HuH-7.5 (cell line): Measurements from ENCODE around the gene BORA.
"Not testable (repeated sequence)": the region's sequence is repeated elsewhere in the genome, so short reads cannot be mapped to it uniquely, and the experiment has no call there.

Source experiments
- DNase-seq: peaks from one replicate; pipeline ENCODE4 v3.0.0; 2011; ENCODE audit warnings: low spot score

The BORA gene

GRCh38 chr13:72727417-72728289 is at the start of gene BORA, which contains the start of gene MZT1:
BORA (plus strand) TSS chr13:72727923; CDS start chr13:72728941, 1,018 bp downstream.
MZT1 (minus strand) TSS chr13:72727629; CDS start chr13:72727602, 27 bp downstream.
- DNase-seq, result peak; percentile 75

GRCh38 chr13:72678312-72678711 is 49.4 kb upstream of the BORA start:
- DNase-seq, result no peak

- DNase-seq, result no peak
These were observed 47.4 kb upstream of the BORA start for GRCh38 chr13:72680353-72680752.

GRCh38 chr13:72686766-72687165 is 41.0 kb upstream of the BORA start:
- DNase-seq, result no peak

GRCh38 chr13:72689181-72689696 is 38.5 kb upstream of the BORA start:
- no peak for DNase-seq

- DNase-seq, result no peak
These were observed 34.7 kb upstream of the BORA start for GRCh38 chr13:72692884-72693514.

GRCh38 chr13:72693832-72694231 is 33.9 kb upstream of the BORA start:
- no peak for DNase-seq

GRCh38 chr13:72694314-72694713 is 33.4 kb upstream of the BORA start:
- no peak for DNase-seq

- no peak for DNase-seq
These were observed 31.1 kb upstream of the BORA start for GRCh38 chr13:72696579-72696978.

- DNase-seq, result no peak
These were observed 29.6 kb upstream of the BORA start for GRCh38 chr13:72698164-72698563.

- no peak for DNase-seq
These were observed 27.2 kb upstream of the BORA start for GRCh38 chr13:72700509-72700908.

GRCh38 chr13:72716776-72717175 is 10.9 kb upstream of the BORA start:
- DNase-seq, result no peak

- not testable (repeated sequence) for DNase-seq
These were observed 1.5 kb upstream of the BORA start for GRCh38 chr13:72726185-72726584.

GRCh38 chr13:72726726-72727416 is 852 bp upstream of the BORA start:
- DNase-seq, result peak; percentile 34

- DNase-seq, result no peak
These were observed 525 bp downstream of the BORA start for GRCh38 chr13:72728290-72728605.

- no peak for DNase-seq
These were observed 9.3 kb downstream of the BORA start for GRCh38 chr13:72737033-72737432.

GRCh38 chr13:72740015-72740414 is 12.3 kb downstream of the BORA start:
- DNase-seq, result no peak

GRCh38 chr13:72745260-72745659 is 17.5 kb downstream of the BORA start:
- no peak for DNase-seq

GRCh38 chr13:72751220-72751619 is 23.5 kb downstream of the BORA start:
- no peak for DNase-seq

- no peak for DNase-seq
These were observed 26.4 kb downstream of the BORA start for GRCh38 chr13:72754111-72754510.

- no peak for DNase-seq
These were observed 30.2 kb downstream of the BORA start for GRCh38 chr13:72757792-72758535.

- no peak for DNase-seq
These were observed 32.5 kb downstream of the BORA start for GRCh38 chr13:72760189-72760588.
